Heart left ventricle (tissue), 16 donors: Measurements from ENCODE around the gene ATP6AP2. TPM values are rescaled to one million over a fixed set of nuclear protein-coding genes. Genes with fewer than 3 reads are reported as not detected.

Experiments used
- ATAC-seq, 4 donors: fragments of 200-7000 bp; cut with Tn5 transposase; one replicate each; pipeline ENCODE4 v1.9.1; 2020 to 2022; ENCODE audit warnings: moderate library complexity in 4 of 4, mild to moderate bottlenecking in 3 of 4, moderate number of reproducible peaks in 1 of 4
- DNase-seq, 5 donors: peaks; one replicate each; pipeline ENCODE4 v3.0.0-alpha.2; 2020
- H3K27ac ChIP-seq, 12 donors: fragments of 200-600 bp; sonication (generic) in 4 of 12; one replicate each; pipeline versions ENCODE4 v1.5.0 to v1.8.0; 2016 to 2022; ENCODE audit warnings: mild to moderate bottlenecking in 2 of 12
- H3K27me3 ChIP-seq, 9 donors: fragments of 200-600 bp; sonication (generic) in 2 of 9; one replicate each; pipeline versions ENCODE4 v1.5.1 to v1.8.0; 2016 to 2022; ENCODE audit warnings: mild to moderate bottlenecking in 3 of 9
- H3K36me3 ChIP-seq, 9 donors: fragments of 200-600 bp; sonication (generic) in 2 of 9; one replicate each; pipeline versions ENCODE4 v1.5.0 to v1.8.0; 2018 to 2022; ENCODE audit warnings: mild to moderate bottlenecking in 2 of 9
- H3K4me1 ChIP-seq, 12 donors: fragments of 200-600 bp; sonication (generic) in 4 of 12; one replicate each; pipeline versions ENCODE4 v1.5.0 to v1.8.0; 2016 to 2022; ENCODE audit warnings: mild to moderate bottlenecking in 3 of 12
- H3K4me3 ChIP-seq, 12 donors: fragments of 200-600 bp; sonication (generic) in 4 of 12; one replicate each; pipeline versions ENCODE4 v1.5.0 to v1.8.0; 2017 to 2022; ENCODE audit warnings: mild to moderate bottlenecking in 9 of 12, moderate library complexity in 4 of 12
- H3K9me3 ChIP-seq, 12 donors: fragments of 200-600 bp; sonication (generic) in 4 of 12; one replicate each; pipeline versions ENCODE4 v1.5.0 to v1.8.0; 2016 to 2022; ENCODE audit warnings: mild to moderate bottlenecking in 1 of 12
- CTCF ChIP-seq, 12 donors: fragments of 200-600 bp; sonication (generic) in 4 of 12; IDR thresholded peaks; one replicate each; pipeline versions ENCODE4 v1.5.0 to v1.8.0; 2018 to 2022; ENCODE audit warnings: antibody characterized with exemption in 12 of 12, mild to moderate bottlenecking in 5 of 12
- POLR2A ChIP-seq, 2 donors: fragments of 450-650 bp; IDR thresholded peaks; one replicate each; pipeline ENCODE4 v1.6.1; 2017; ENCODE audit warnings: antibody characterized with exemption in 2 of 2, mild to moderate bottlenecking in 2 of 2, moderate library complexity in 2 of 2
- WGBS, 4 donors: extraction: QIAGEN DNeasy Blood & Tissue Kit in 2 of 4; methylation state at CpG; one replicate each; pipeline versions ENCODE4 v1.1.5 to v1.1.7; 2013 to 2018; 5-methylcytosine and 5-hydroxymethylcytosine counted together
- intact Hi-C, 10 donors: fragments of 100-400 bp; cut with DNase I; formaldehyde crosslinking; loops; one replicate each; pipeline versions ENCODE4 v1.11.1 to v1.14.2; 2022
- polyA plus RNA-seq, 2 donors: library from polyadenylated mRNA; stranded (reverse); fragments of 200-250 nt; gene quantifications; one replicate each; pipeline ENCODE4 v1.2.3, GENCODE V29; 2013
- total RNA-seq, 9 donors: library from RNA; depleted of rRNA in 2 of 9; stranded (reverse); fragments of >200 nt in 2 of 9; fragmentation: NEBNext Ultra II Directional in 3 of 9; extraction: Animal tissue kit (Norgen Biotek cat#: 25700) in 3 of 9; gene quantifications; one replicate each; pipeline versions ENCODE4 v1.1.0 to v1.2.4, GENCODE V29; 2016 to 2023
- donor health status: ischemic (EF 13 %, LVEDD 7.1; RV severe dilation, severe dysfunction).
- donor health status: healthy with polysubstance abuse.
- donor health status: DM: no; HTN: yes; CAD: no.
- donor health status: DM: no; HTN: no; CAD: no.
- donor health status: ischemic (EF 25% LVEDD 6.9; RV normal size, moderate dysfunction).
- donor health status: ischemic (EF 25% LVEDD 5.7; RV mildly dilated, moderate dysfunction).
- donor health status: healthy.
- donor health status: DM: yes; HTN: yes; CAD: no.
- donor health status: ischemic (EF 35%, LVEDD 5.7; RV mildly dilated, moderate dysfunction).
- donor health status: nonischemic (EF 11% LVEDD 7.7; RV severe dilation, severe dysfunction).
- donor health status: DM: yes; HTN: yes; CAD: no.
- donor health status: PGD.
- donor health status: ischemic (EF 29% LVEDD 5.4; RV normal size, mild dysfunction).
- donor health status: nonischemic (EF 23%, LVEDD 6.1; RV moderate dilation, normal function).

Gene ATP6AP2
- total and polyA plus RNA-seq, 11 donors: 28.5 to 93.6 (median 51.0) TPM

DNA sequence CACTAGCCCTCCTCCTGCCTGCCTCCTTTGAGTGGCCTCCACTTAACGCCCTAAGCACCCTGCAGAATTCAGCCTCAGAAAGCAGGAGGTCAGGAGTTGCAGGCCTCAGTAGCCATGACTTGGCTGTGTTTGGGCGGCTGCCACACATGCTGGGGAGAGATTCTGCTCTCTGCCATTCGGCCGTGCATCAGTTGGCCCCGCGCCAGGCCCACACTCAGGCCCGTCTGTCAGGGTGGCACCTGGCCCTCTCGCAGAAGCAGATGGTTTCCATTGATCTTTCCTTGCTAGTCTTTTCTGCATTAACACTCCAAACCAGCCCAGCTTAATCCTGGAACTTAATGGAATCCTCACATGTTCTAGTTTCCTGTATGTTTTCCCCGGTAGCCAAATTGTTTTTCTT lies 30.7 kb upstream of the ATP6AP2 start:
- Histone ChIP-seq H3K9me3 (no peaks in the 10 kb centered on the region), H3K36me3 (no peaks in the 10 kb centered on the region), H3K27ac (no peak overlapping the region), H3K4me3 (no peak overlapping the region), H3K4me1 (peaks cover 0 to under 1% (median 0%) of the 10 kb centered on the region in 12 donors), H3K27me3 (peaks cover 0 to 23% (median 0%) of the 10 kb centered on the region in 9 donors)
- TF ChIP-seq CTCF (IDR thresholded peaks at IDR 0.05): no peak
- peak in 2 of 5 donors; percentile 32 to 53 for DNase-seq
- intact Hi-C loops: loop anchor here in 1 of 10 donors (10.0 kb wide), 1 partner anchor 85 kb away; no protein-coding TSS in a partner anchor
- WGBS, 4 donors: 47 to 67% (median 51%) methylated on average over 9 of the region's 9 CpGs
- ATAC-seq: no peak

- Histone ChIP-seq H3K27me3 (peaks cover 0 to 31% (median 0%) of the 10 kb centered on the region in 9 donors), H3K27ac (no peak overlapping the region), H3K4me3 (no peak overlapping the region), H3K4me1 (no peaks in the 10 kb centered on the region), H3K36me3 (no peaks in the 10 kb centered on the region), H3K9me3 (no peaks in the 10 kb centered on the region)
- TF ChIP-seq POLR2A (IDR thresholded peaks at IDR 0.05) (no peak), CTCF (IDR thresholded peaks at IDR 0.05) (peak in 5 of 12 donors; percentile 4 to 28 (median 21))
- 64 to 75% (median 66%) methylated on average over 5 of the region's 5 CpGs for WGBS, 4 donors
- DNase-seq: no peak
- intact Hi-C loops: loop anchor here in 1 of 10 donors (10.0 kb wide), 1 partner anchor 82 kb away; no protein-coding TSS in a partner anchor
- no peak for ATAC-seq
Measured at GRCh38 chrX:40552768-40553167, 28.0 kb upstream of the ATP6AP2 start.

GRCh38 chrX:40558590-40558989 lies 22.2 kb upstream of the ATP6AP2 start:
- Histone ChIP-seq H3K36me3 (no peaks in the 10 kb centered on the region), H3K4me3 (no peak overlapping the region), H3K4me1 (no peaks in the 10 kb centered on the region), H3K27ac (no peak overlapping the region), H3K27me3 (peaks cover 0 to 71% (median 0%) of the 10 kb centered on the region in 9 donors), H3K9me3 (no peaks in the 10 kb centered on the region)
- TF ChIP-seq CTCF (IDR thresholded peaks at IDR 0.05): no peak
- no peak for TF ChIP-seq POLR2A (IDR thresholded peaks at IDR 0.05)
- no peak for DNase-seq
- intact Hi-C loops: loop anchor here in 1 of 10 donors (10.0 kb wide), 1 partner anchor 76 kb away; no protein-coding TSS in a partner anchor
- 88 to 97% (median 94%) methylated on average over 4 of the region's 4 CpGs for WGBS, 4 donors
- no peak for ATAC-seq

DNA sequence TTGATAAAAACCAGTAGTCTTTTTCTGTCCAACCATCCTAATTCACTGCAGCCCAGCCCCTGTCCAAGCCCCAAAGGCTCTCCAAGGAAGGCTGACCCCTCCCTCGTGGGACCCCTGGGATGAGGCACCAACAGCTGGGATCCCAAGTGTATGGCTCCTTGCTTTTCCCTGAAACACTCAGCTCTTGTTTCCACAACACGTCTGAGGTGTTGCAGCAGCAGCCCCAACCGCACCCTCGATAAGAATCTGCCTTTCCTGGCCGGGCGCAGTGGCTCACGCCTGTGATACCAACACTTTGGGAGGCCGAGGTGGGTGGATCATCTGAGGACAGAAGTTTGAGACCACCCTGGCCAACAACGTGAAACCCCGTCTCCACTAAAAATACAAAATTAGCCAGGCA lies 17.0 kb upstream of the ATP6AP2 start:
- no peak for DNase-seq
- Histone ChIP-seq H3K27me3 (peaks cover 0 to 93% (median 0%) of the 10 kb centered on the region in 9 donors), H3K27ac (no peak overlapping the region), H3K4me1 (no peaks in the 10 kb centered on the region), H3K4me3 (no peak overlapping the region), H3K36me3 (no peaks in the 10 kb centered on the region), H3K9me3 (no peaks in the 10 kb centered on the region)
- no peak for TF ChIP-seq POLR2A (IDR thresholded peaks at IDR 0.05)
- no peak for TF ChIP-seq CTCF (IDR thresholded peaks at IDR 0.05)
- ATAC-seq: no peak
- 83 to 91% (median 86%) methylated on average over 10 of the region's 10 CpGs for WGBS, 4 donors
- intact Hi-C loops: no loop called here
